Measurements from ENCODE around the gene CDO1. TPM values are rescaled to one million over a fixed set of nuclear protein-coding genes. Genes with fewer than 3 reads are reported as not detected.

CDO1 gene
- total and polyA plus RNA-seq, 11 donors = 2.7 to 37.2 (median 5.2) TPM

DNA sequence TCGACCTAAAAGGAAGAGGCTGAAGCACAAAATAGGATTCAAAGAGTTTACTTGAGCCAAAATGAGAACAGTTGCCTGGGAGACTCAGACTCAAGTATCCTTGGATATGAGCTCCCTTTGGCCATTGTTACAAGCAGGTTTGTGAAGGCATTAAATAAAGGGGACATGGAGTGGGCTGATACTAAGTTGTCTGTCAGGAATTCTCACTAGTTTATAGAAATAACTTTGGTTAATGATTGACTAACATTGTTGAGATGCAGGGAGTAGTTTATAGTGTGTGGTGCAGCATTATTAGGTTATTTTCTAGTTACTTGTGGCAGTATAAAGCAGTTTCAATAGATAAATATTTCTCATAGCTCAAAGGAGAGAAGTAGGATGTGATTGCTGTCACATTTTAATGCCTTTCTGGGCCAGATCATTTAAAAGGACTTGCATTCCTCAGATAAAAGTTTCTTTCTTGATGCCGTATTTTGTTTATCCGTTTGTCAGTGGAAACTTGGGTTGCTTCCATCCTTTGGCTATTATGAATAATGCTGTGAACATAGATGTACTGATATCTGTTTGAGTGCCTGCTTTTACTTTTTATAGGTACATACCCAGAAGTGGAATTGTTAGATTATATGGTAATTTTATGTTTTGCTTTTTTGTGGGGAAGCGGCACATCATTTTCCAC lies 34.4 kb upstream of the CDO1 start:
- intact Hi-C loops (cut with DNase I) = no loop called here

DNA sequence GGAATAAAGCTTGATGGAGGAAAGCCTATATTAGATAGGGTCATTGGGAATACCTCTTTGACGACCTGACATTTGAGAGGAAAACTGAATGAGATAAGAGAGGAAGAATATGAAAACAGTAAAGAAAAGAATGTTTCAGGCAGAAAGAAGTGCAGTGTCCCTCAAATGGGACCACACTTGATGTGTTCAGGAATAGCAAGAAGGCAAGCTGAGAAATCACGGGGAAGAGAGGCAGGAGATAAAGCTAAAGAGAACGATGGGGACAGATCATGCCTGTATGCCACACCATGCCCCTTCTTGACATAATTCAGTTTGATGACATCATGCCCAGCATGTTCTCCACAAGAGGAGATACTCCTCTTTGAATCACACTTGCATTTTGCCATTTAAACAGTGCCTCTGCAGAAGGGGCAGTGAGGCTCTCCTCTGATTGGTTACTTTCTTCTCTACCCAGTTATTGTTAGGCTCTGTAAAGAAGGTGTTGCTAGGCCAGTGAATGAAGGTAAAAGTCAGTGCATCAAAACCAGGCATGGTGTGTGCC lies 32.9 kb upstream of the CDO1 start:
- no peaks in the 10 kb centered on the region for H3K27me3 ChIP-seq
- ATAC-seq (peak in 3 of 4 donors; percentile 8 to 43 (median 16)), DNase-seq (no peak)
- intact Hi-C loops (cut with DNase I) = loop anchor here in 2 of 10 donors (10.0 kb wide), 2 partner anchors 235 to 535 kb away; partner anchors contain the start of gene COMMD10 (in 1 of the 2)
- H3K4me3 ChIP-seq = no peak overlapping the region
- H3K36me3 ChIP-seq = no peaks in the 10 kb centered on the region
- peaks cover 3 to 56% (median 38%) of the 10 kb centered on the region in 12 donors for H3K4me1 ChIP-seq
- WGBS, 4 donors = 67 to 77% (median 71%) methylated on average over 3 of the region's 3 CpGs
- TF ChIP-seq POLR2A (IDR thresholded peaks at IDR 0.05) (no peak), CTCF (IDR thresholded peaks at IDR 0.05) (no peak)
- peak overlapping the region in 1 of 12 donors; percentile 2 for H3K27ac ChIP-seq
- H3K9me3 ChIP-seq = peaks cover 0 to 12% (median 2%) of the 10 kb centered on the region in 12 donors

More for the DNA sequence above, 34.4 kb upstream of the CDO1 start:
- no peak for DNase-seq
- Histone ChIP-seq H3K27ac (peak overlapping the region in 6 of 12 donors; percentile 1 to 56 (median 23)), H3K9me3 (peaks cover 0 to 12% (median 2%) of the 10 kb centered on the region in 12 donors), H3K4me3 (no peak overlapping the region), H3K27me3 (no peaks in the 10 kb centered on the region), H3K4me1 (peaks cover 0 to 42% (median 28%) of the 10 kb centered on the region in 12 donors), H3K36me3 (no peaks in the 10 kb centered on the region)
- WGBS, 4 donors = 38 to 46% (median 40%) methylated on average over 4 of the region's 4 CpGs
- TF ChIP-seq CTCF (IDR thresholded peaks at IDR 0.05) (no peak), POLR2A (IDR thresholded peaks at IDR 0.05) (no peak)
- ATAC-seq = peak in 2 of 4 donors; percentile 26 to 36

DNA sequence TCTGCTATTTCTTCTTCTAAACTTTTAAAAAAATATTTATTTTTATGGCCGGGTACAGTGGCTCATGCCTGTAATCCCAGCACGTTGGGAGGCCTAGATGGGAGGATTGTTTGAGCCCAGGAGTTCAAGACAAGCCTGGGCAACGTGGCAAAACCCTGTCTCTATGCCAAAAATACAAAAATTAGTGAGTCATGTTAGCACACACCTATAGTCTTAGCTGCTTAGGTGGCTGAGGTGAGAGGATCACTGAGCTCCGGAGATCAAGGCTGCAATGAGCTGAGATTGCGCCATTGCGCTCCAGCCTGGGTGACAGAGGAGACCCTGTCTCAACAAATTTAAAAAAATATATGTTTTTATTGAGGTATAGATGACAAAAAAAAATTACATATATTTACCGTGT lies 30.8 kb upstream of the CDO1 start:
- H3K9me3 ChIP-seq = no peaks in the 10 kb centered on the region
- 91 to 93% (median 92%) methylated on average over 7 of the region's 7 CpGs for whole genome bisulfite sequencing, 4 donors
- H3K4me1 ChIP-seq = peaks cover 3 to 69% (median 55%) of the 10 kb centered on the region in 12 donors
- H3K27ac ChIP-seq = no peak overlapping the region
- H3K27me3 ChIP-seq = no peaks in the 10 kb centered on the region
- no peaks in the 10 kb centered on the region for H3K36me3 ChIP-seq
- intact Hi-C loops (cut with DNase I) = loop anchor here in 2 of 10 donors (10.0 kb wide), 2 partner anchors 238 to 532 kb away; partner anchors contain the start of gene COMMD10 (in 1 of the 2)
- TF ChIP-seq CTCF (IDR thresholded peaks at IDR 0.05) (no peak), POLR2A (IDR thresholded peaks at IDR 0.05) (no peak)
- no peak for ATAC-seq
- no peak overlapping the region for H3K4me3 ChIP-seq
- DNase-seq = no peak

GRCh38 chr5:115844321-115844817 lies 27.9 kb upstream of the CDO1 start:
- Histone ChIP-seq H3K36me3 (no peaks in the 10 kb centered on the region), H3K4me1 (peaks cover 0 to 59% (median 47%) of the 10 kb centered on the region in 12 donors), H3K27me3 (no peaks in the 10 kb centered on the region), H3K27ac (peak overlapping the region; percentile 0 to 96 (median 69)), H3K4me3 (peak overlapping the region in 6 of 12 donors; percentile 73 to 94 (median 87)), H3K9me3 (no peaks in the 10 kb centered on the region)
- 47 to 55% (median 51%) methylated on average over 7 of the region's 7 CpGs for WGBS, 4 donors
- ATAC-seq (peak in 1 of 4 donors; percentile 16), DNase-seq (no peak)
- TF ChIP-seq POLR2A (IDR thresholded peaks at IDR 0.05) (no peak), CTCF (IDR thresholded peaks at IDR 0.05) (no peak)
- intact Hi-C loops (cut with DNase I) = loop anchor here in 6 of 10 donors (5.0 to 10.0 kb wide), 7 partner anchors 212 to 530 kb away; partner anchors contain the start of genes TMED7 (in 2 of the 6), COMMD10 (in 1 of the 6) and FEM1C (in 1 of the 6)

Measured in heart left ventricle (tissue), 16 donors.